Ishikawa (cell line): ENCODE measurements around the gene NPBWR2.

Source experiments
- CEBPB ChIP-seq: IDR thresholded peaks from 2 replicates; pipeline ENCODE4 v1.6.1; 2012
- CREB1 ChIP-seq: IDR thresholded peaks from 2 replicates; pipeline ENCODE4 v1.6.1; 2012; ENCODE audit warnings: low read depth
- EGR1 ChIP-seq: IDR thresholded peaks from 2 replicates; pipeline ENCODE4 v1.6.1; 2012
- EP300 ChIP-seq: IDR thresholded peaks from 2 replicates; pipeline ENCODE4 v1.6.1; 2012; ENCODE audit warnings: borderline replicate concordance
- FOXM1 ChIP-seq: IDR thresholded peaks from 2 replicates; pipeline ENCODE4 v1.6.1; 2012; ENCODE audit warnings: low read depth, borderline replicate concordance
- NFIC ChIP-seq: IDR thresholded peaks from 2 replicates; pipeline ENCODE4 v1.6.1; 2012
- RAD21 ChIP-seq: IDR thresholded peaks from 2 replicates; pipeline ENCODE4 v1.6.1; 2012; ENCODE audit warnings: low read depth
- TAF1 ChIP-seq: IDR thresholded peaks from 2 replicates; pipeline ENCODE4 v1.6.1; 2012; ENCODE audit warnings: low read depth, mild to moderate bottlenecking
- TCF12 ChIP-seq: IDR thresholded peaks from 2 replicates; pipeline ENCODE4 v1.6.1; 2012; ENCODE audit warnings: low read depth
- TEAD4 ChIP-seq: IDR thresholded peaks from 2 replicates; pipeline ENCODE4 v1.6.1; 2012
- USF1 ChIP-seq: IDR thresholded peaks from 2 replicates; pipeline ENCODE4 v1.6.1; 2012
- YY1 ChIP-seq: IDR thresholded peaks from 2 replicates; pipeline ENCODE4 v1.6.1; 2012; ENCODE audit warnings: low read depth
- ZBTB7A ChIP-seq: IDR thresholded peaks from 2 replicates; pipeline ENCODE4 v1.6.1; 2012; ENCODE audit warnings: low read depth
- TF ChIP-seq, protein P1 (sequence below): IDR thresholded peaks from 2 replicates; pipeline ENCODE4 v1.6.1; 2012; ENCODE audit warnings: low read depth, mild to moderate bottlenecking
- TF ChIP-seq, protein P2 (sequence below): IDR thresholded peaks from 2 replicates; pipeline ENCODE4 v1.6.1; 2012

The NPBWR2 gene

DNA sequence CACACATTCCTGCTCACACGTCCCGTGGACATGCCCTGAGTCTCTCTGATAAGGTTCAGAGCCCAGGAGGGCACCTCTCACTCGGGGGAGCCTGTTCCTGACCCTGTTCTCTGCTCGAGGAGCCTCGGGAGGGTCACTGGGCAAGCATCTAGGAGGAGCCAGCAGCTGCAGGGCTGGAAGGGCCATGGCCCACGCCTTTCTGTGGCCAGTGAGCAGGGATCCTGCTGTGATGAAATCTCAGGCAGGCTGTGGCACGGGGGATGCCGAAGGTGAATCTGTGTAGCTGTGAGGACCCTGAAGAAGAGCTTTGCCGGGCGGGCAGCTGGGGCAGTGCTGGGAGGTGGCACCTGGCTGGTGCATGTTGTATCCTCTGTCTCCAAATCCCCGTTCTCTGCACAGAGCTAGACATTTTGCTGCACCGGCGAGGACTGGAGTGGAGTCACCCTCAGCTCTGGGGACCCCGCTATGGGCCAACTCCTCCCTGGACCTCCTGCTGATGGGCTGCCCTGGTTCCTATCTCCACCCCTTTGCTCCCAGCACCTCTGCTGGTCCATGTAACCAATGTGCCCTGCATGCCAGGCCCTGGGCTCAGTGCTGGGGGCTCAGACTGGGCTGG, 7.1 kb upstream of the NPBWR2 start:
- TF ChIP-seq YY1 (no peak), CEBPB (no peak), NFIC (no peak), EGR1 (no peak), FOXM1 (no peak), TCF12 (no peak), TAF1 (no peak), EP300 (no peak), TEAD4 (no peak), ZBTB7A (no peak)
- TF ChIP-seq, protein P1, sequence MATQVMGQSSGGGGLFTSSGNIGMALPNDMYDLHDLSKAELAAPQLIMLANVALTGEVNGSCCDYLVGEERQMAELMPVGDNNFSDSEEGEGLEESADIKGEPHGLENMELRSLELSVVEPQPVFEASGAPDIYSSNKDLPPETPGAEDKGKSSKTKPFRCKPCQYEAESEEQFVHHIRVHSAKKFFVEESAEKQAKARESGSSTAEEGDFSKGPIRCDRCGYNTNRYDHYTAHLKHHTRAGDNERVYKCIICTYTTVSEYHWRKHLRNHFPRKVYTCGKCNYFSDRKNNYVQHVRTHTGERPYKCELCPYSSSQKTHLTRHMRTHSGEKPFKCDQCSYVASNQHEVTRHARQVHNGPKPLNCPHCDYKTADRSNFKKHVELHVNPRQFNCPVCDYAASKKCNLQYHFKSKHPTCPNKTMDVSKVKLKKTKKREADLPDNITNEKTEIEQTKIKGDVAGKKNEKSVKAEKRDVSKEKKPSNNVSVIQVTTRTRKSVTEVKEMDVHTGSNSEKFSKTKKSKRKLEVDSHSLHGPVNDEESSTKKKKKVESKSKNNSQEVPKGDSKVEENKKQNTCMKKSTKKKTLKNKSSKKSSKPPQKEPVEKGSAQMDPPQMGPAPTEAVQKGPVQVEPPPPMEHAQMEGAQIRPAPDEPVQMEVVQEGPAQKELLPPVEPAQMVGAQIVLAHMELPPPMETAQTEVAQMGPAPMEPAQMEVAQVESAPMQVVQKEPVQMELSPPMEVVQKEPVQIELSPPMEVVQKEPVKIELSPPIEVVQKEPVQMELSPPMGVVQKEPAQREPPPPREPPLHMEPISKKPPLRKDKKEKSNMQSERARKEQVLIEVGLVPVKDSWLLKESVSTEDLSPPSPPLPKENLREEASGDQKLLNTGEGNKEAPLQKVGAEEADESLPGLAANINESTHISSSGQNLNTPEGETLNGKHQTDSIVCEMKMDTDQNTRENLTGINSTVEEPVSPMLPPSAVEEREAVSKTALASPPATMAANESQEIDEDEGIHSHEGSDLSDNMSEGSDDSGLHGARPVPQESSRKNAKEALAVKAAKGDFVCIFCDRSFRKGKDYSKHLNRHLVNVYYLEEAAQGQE: no peak
- TF ChIP-seq, protein P2, sequence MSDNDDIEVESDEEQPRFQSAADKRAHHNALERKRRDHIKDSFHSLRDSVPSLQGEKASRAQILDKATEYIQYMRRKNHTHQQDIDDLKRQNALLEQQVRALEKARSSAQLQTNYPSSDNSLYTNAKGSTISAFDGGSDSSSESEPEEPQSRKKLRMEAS: no peak

- TF ChIP-seq RAD21 (no peak), USF1 (no peak), EP300 (no peak), FOXM1 (no peak), CEBPB (no peak), NFIC (no peak), TAF1 (no peak), ZBTB7A (no peak), CREB1 (no peak), EGR1 (no peak), TEAD4 (no peak)
- TF ChIP-seq, protein P1: no peak
- TF ChIP-seq, protein P2: no peak
These were observed 6.5 kb upstream of the NPBWR2 start for GRCh38 chr20:64113796-64114355.

- no peak for TF ChIP-seq USF1
- TF ChIP-seq CEBPB: no peak
- TF ChIP-seq, protein P1: no peak
These were observed 6.0 kb upstream of the NPBWR2 start for GRCh38 chr20:64113444-64113775.

DNA sequence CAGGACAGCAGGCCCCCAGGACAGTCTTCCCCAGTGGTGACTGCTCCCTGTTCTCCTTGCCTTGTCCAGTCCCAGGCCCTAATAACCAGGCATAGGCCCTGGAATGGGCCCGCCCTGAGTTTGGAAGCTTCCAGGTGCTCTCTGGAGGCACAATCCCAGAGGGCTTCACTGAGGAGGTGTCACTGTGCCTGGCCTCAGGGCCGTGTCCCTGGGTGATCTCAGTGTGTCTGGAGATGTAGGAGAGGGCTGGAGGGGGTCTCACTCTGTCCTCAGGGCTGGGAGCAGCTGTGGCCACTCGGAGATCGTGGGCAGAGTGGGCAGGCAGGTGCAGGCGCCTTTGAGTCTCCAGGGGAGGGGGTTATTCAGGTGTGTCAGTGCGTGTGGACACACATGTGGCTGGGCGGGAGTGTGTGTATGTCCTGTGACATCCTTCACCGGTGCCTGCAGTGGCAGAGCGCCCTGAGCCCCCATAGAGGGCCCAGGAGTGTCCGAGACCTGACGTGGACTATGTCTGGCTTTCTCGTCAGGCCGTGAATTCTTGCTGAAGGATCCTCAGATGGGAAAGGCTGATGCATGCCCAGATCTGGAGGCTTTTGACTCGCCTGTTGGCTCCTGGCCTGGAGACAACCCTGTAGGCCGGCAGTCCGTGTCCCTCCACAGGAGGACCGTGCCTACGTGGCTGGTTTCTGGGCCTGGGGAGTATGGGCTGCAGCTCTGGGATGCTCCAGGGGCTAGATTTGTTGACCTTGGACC, 5.5 kb upstream of the NPBWR2 start:
- TF ChIP-seq EP300 (no peak), TEAD4 (no peak), TCF12 (no peak), CREB1 (no peak), USF1 (no peak), NFIC (no peak), YY1 (no peak), EGR1 (no peak), RAD21 (no peak), TAF1 (no peak), FOXM1 (no peak), CEBPB (no peak), ZBTB7A (no peak)
- TF ChIP-seq, protein P1: no peak
- TF ChIP-seq, protein P2: no peak
